Natural killer cell (primary cell): Measurements from ENCODE around the gene MISP3. TPM values are rescaled to one million over a fixed set of nuclear protein-coding genes. Genes with fewer than 3 reads are reported as not detected.

Experiments used
- ATAC-seq, 3 donors: fragments of 150-1000 bp in 2 of 3; fragments of 200-7000 bp in 1 of 3; cut with Tn5 transposase; 1 replicate in 1 of 3; 2 replicates in 2 of 3; pipeline ENCODE4 v1.10.0; 2021; ENCODE audit warnings: mild to moderate bottlenecking in 2 of 3, moderate library complexity in 2 of 3
- DNase-seq, 2 donors: peaks; one replicate each; pipeline versions ENCODE4 v3.0.0 to v3.0.0-alpha.2; 2013 to 2021; ENCODE audit warnings: mixed read lengths in 1 of 2
- H3K27ac ChIP-seq: one replicate; pipeline ENCODE4 v1.5.1; 2013; ENCODE audit warnings: mild to moderate bottlenecking, low read length
- H3K27me3 ChIP-seq: one replicate; pipeline ENCODE4 v1.6.1; 2013; ENCODE audit warnings: low read length; ENCODE audit not compliant: control insufficient read depth, insufficient read depth
- H3K36me3 ChIP-seq: one replicate; pipeline ENCODE4 v1.6.1; 2013; ENCODE audit warnings: low read length; ENCODE audit not compliant: control insufficient read depth, insufficient read depth
- H3K4me1 ChIP-seq: one replicate; pipeline ENCODE4 v1.6.1; 2013; ENCODE audit warnings: low read length; ENCODE audit not compliant: control insufficient read depth, insufficient read depth
- H3K4me3 ChIP-seq: one replicate; pipeline ENCODE4 v1.5.1; 2013; ENCODE audit warnings: low read length
- H3K9me3 ChIP-seq: one replicate; pipeline ENCODE4 v1.6.1; 2013; ENCODE audit warnings: low read length; ENCODE audit not compliant: control insufficient read depth, insufficient read depth
- H3K27ac Mint-ChIP-seq, 2 donors: one replicate each; pipeline ENCODE4 v1.8.0; 2022; ENCODE audit warnings: mild to moderate bottlenecking in 2 of 2, mixed read lengths in 2 of 2, moderate library complexity in 1 of 2
- H3K27me3 Mint-ChIP-seq, 2 donors: one replicate each; pipeline ENCODE4 v1.8.0; 2022; ENCODE audit warnings: low read depth in 2 of 2, mixed read lengths in 2 of 2
- H3K36me3 Mint-ChIP-seq: one replicate; pipeline ENCODE4 v1.8.0; 2022; ENCODE audit warnings: mixed read lengths
- H3K4me1 Mint-ChIP-seq, 2 donors: one replicate each; pipeline ENCODE4 v1.8.0; 2022; ENCODE audit warnings: mixed read lengths in 2 of 2
- H3K4me3 Mint-ChIP-seq: one replicate; pipeline ENCODE4 v1.8.0; 2022; ENCODE audit warnings: mild to moderate bottlenecking, moderate library complexity, mixed read lengths
- H3K9me3 Mint-ChIP-seq, 2 donors: one replicate each; pipeline ENCODE4 v1.8.0; 2022; ENCODE audit warnings: mixed read lengths in 2 of 2
- CTCF ChIP-seq: fragments of 200-600 bp; IDR thresholded peaks from one replicate; pipeline ENCODE4 v1.8.0; 2022; ENCODE audit warnings: antibody characterized with exemption
- WGBS: methylation state at CpG from one replicate; pipeline ENCODE4 v1.1.7; 2013; ENCODE audit warnings: missing lambda C conversion rate; ENCODE audit not compliant: insufficient coverage; 5-methylcytosine and 5-hydroxymethylcytosine counted together
- intact Hi-C: fragments of 100-400 bp; cut with micrococcal nuclease; formaldehyde crosslinking; loops from one replicate; pipeline ENCODE4 v1.14.2; 2022
- total RNA-seq, 4 donors: library from RNA; stranded (reverse); fragments of 120-200 nt in 1 of 4; gene quantifications; one replicate each; pipeline versions ENCODE4 v1.2.3 to v1.2.4, GENCODE V29; 2013 to 2022

MISP3 gene
- total RNA-seq, 3 donors from 2014 or later (not counting 1 experiment from before 2014, with no cell fraction given), result 2.4 to 4.1 (median 2.4) TPM

DNA sequence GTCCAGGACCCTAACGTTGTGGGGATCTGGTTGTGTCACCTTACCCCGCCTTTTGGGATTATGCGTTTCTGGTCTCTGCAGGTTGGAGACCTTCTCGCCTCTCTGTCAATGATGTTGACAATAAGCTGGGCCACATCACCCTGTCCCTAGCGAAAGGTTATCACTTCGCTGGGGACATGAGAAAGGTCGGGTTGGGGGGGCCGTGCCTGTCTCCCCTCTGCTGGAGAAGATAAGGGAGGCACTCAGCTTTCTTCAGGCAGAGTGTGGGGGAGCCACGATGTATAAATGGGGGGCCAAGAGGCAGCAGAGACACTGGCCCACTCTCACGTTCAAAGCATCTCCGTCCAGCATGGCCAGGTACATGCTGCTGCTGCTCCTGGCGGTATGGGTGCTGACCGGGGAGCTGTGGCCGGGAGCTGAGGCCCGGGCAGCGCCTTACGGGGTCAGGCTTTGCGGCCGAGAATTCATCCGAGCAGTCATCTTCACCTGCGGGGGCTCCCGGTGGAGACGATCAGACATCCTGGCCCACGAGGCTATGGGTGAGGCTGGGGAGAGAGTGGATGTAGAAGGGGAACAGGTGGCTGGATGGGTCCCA, 44.6 kb upstream of the MISP3 start, which contains the start of gene RLN3:
TSS of gene RLN3 (plus strand) at position 293 of the 595 bp plus-strand sequence. CDS start at position 350, 57 bp downstream.
- Histone ChIP-seq H3K9me3 (no peaks in the 10 kb centered on the region), H3K27ac (no peak within 1 kb of the TSS), H3K4me1 (peaks cover 27% of the 10 kb centered on the region), H3K4me3 (no peak within 1 kb of the TSS), H3K27me3 (no peaks in the 10 kb centered on the region), H3K36me3 (no peaks in the 10 kb centered on the region)
- Mint-ChIP-seq H3K27ac (peak within 1 kb of the TSS; percentile 11 to 51), H3K27me3 (no peaks in the 10 kb centered on the region), H3K4me3 (no peak within 1 kb of the TSS), H3K4me1 (peaks cover 15 to 44% of the 10 kb centered on the region in 2 donors), H3K9me3 (no peaks in the 10 kb centered on the region), H3K36me3 (no peaks in the 10 kb centered on the region)
- 88% methylated on average over 24 of the region's 24 CpGs for WGBS
- ATAC-seq, result no peak
- TF ChIP-seq CTCF, result no peak
- intact Hi-C loops, result no loop called here
- DNase-seq, result no peak

- Mint-ChIP-seq H3K27ac (peak overlapping the region; percentile 11 to 51), H3K27me3 (no peaks in the 10 kb centered on the region), H3K4me1 (peaks cover 13 to 39% of the 10 kb centered on the region in 2 donors), H3K36me3 (no peaks in the 10 kb centered on the region), H3K4me3 (no peak overlapping the region), H3K9me3 (no peaks in the 10 kb centered on the region)
- Histone ChIP-seq H3K9me3 (no peaks in the 10 kb centered on the region), H3K36me3 (no peaks in the 10 kb centered on the region), H3K27me3 (no peaks in the 10 kb centered on the region), H3K27ac (no peak overlapping the region), H3K4me3 (no peak overlapping the region), H3K4me1 (peaks cover 31% of the 10 kb centered on the region)
- ATAC-seq (no peak), DNase-seq (no peak)
- intact Hi-C loops, result no loop called here
- WGBS, result 84% methylated on average over 4 of the region's 4 CpGs
- no peak for TF ChIP-seq CTCF
Observed at GRCh38 chr19:14028901-14029300, 43.7 kb upstream of the MISP3 start.

DNA sequence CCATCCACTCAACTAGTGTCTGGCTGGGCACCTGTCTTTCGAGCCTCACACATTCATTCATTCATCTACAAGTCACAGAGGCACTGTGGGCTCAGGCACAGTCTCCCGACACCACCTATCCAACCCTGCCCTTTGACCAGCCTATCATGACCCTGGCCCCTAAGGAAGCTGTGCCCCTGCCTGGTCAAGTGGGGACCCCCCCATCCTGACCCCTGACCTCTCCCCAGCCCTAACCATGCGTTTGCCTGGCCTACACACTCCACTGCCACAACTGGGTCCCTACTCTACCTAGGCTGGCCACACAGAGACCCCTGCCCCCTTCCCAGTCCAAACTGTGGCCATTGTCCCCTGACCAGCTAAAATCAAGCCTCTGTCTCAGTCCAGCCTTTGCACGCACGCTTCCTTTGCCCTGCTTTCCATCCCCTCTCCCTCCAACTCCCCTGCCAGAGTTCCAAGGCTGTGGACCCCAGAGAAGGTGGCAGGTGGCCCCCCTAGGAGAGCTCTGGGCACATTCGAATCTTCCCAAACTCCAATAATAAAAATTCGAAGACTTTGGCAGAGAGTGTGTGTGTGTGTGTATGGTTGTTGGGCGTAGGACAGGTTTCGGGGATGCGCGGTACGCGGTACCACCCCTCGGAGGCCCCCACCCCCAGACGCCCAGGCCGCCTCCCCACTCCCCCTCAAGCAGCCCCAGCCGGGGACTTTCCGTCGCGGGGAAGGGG, 41.4 kb upstream of the MISP3 start:
- ATAC-seq (no peak), DNase-seq (peak in 1 of 2 donors; percentile 29)
- peaks cover 3% of the 10 kb centered on the region for H3K36me3 ChIP-seq
- Mint-ChIP-seq H3K9me3 (no peaks in the 10 kb centered on the region), H3K4me1 (peaks cover 20 to 48% of the 10 kb centered on the region in 2 donors), H3K27ac (peak overlapping the region; percentile 92 to 93), H3K4me3 (peak overlapping the region; percentile 95), H3K27me3 (no peaks in the 10 kb centered on the region), H3K36me3 (no peaks in the 10 kb centered on the region)
- TF ChIP-seq CTCF, result no peak
- H3K4me1 ChIP-seq, result peaks cover 40% of the 10 kb centered on the region
- H3K4me3 ChIP-seq, result peak overlapping the region; percentile 96
- WGBS, result 25% methylated on average over 12 of the region's 20 CpGs
- intact Hi-C loops, result loop anchor here (5.0 kb wide), 1 partner anchor 44 kb away; no protein-coding TSS in a partner anchor
- no peaks in the 10 kb centered on the region for H3K9me3 ChIP-seq
- no peaks in the 10 kb centered on the region for H3K27me3 ChIP-seq
- peak overlapping the region; percentile 99 for H3K27ac ChIP-seq
